GM23338 (cell line): ENCODE data around the gene PLCL1. TPM values are rescaled to one million over a fixed set of nuclear protein-coding genes. Genes with fewer than 3 reads are reported as not detected.

Source experiments
- ATAC-seq: fragments of 200-7000 bp; cut with Tn5 transposase; 3 replicates; pipeline ENCODE4 v1.9.1; 2020
- DNase-seq: peaks from one replicate; pipeline ENCODE4 v3.0.0-alpha.2; 2015; ENCODE audit warnings: low spot score
- H2AFZ ChIP-seq: fragments of 200-600 bp; sonication (generic); 2 replicates; pipeline ENCODE4 v1.8.0; 2016; ENCODE audit warnings: antibody characterized with exemption, mild to moderate bottlenecking, moderate library complexity
- H3F3A ChIP-seq: fragments of 200-600 bp; sonication (generic); replicated peaks from 2 replicates; pipeline ENCODE4 v1.8.0; 2017; ENCODE audit warnings: antibody characterized with exemption, mixed run types, low read depth
- H3K27ac ChIP-seq: fragments of 200-600 bp; sonication (generic); 2 replicates; pipeline ENCODE4 v1.6.1; 2016; ENCODE audit warnings: low read depth
- H3K27me3 ChIP-seq: fragments of 200-600 bp; sonication (generic); 2 replicates; pipeline ENCODE4 v1.8.0; 2016; ENCODE audit warnings: mild to moderate bottlenecking, mixed run types, moderate library complexity; ENCODE audit not compliant: insufficient read depth
- H3K36me3 ChIP-seq: fragments of 200-600 bp; sonication (generic); 2 replicates; pipeline ENCODE4 v1.8.0; 2016; ENCODE audit warnings: mild to moderate bottlenecking; ENCODE audit not compliant: insufficient read depth
- H3K4me1 ChIP-seq: fragments of 200-600 bp; sonication (generic); 2 replicates; pipeline ENCODE4 v1.8.0; 2016; ENCODE audit warnings: mild to moderate bottlenecking, moderate library complexity; ENCODE audit not compliant: insufficient read depth
- H3K4me2 ChIP-seq: fragments of 200-600 bp; sonication (generic); 2 replicates; pipeline ENCODE4 v1.7.1; 2017; ENCODE audit warnings: mixed run types
- H3K4me3 ChIP-seq: fragments of 200-600 bp; sonication (generic); 2 replicates; pipeline ENCODE4 v1.6.1; 2016; ENCODE audit warnings: mixed run types
- H3K79me2 ChIP-seq: fragments of 200-600 bp; sonication (generic); replicated peaks from 2 replicates; pipeline ENCODE4 v1.8.0; 2017; ENCODE audit warnings: mild to moderate bottlenecking; ENCODE audit not compliant: insufficient read depth
- H3K9me2 ChIP-seq: fragments of 200-600 bp; sonication (generic); 2 replicates; pipeline ENCODE4 v1.8.0; 2017; ENCODE audit not compliant: insufficient read depth
- H4K20me1 ChIP-seq: fragments of 200-600 bp; sonication (generic); replicated peaks from 2 replicates; pipeline ENCODE4 v1.8.0; 2017; ENCODE audit warnings: mild to moderate bottlenecking; ENCODE audit not compliant: insufficient read depth
- H3K27ac Mint-ChIP-seq: 2 replicates; pipeline ENCODE4 v1.8.0; 2020; ENCODE audit warnings: inconsistent platforms, mild to moderate bottlenecking, moderate library complexity, mixed read lengths
- H3K27me3 Mint-ChIP-seq: 3 replicates; pipeline ENCODE4 v1.8.0; 2022; ENCODE audit warnings: low read depth, mild to moderate bottlenecking, moderate library complexity, mixed read lengths, inconsistent platforms; ENCODE audit not compliant: insufficient read depth, poor library complexity
- H3K36me3 Mint-ChIP-seq: 3 replicates; pipeline ENCODE4 v1.8.0; 2021; ENCODE audit warnings: low read depth, mild to moderate bottlenecking, inconsistent platforms, moderate library complexity, mixed read lengths
- H3K4me1 Mint-ChIP-seq: 3 replicates; pipeline ENCODE4 v1.8.0; 2020; ENCODE audit warnings: mild to moderate bottlenecking, inconsistent platforms, mixed read lengths
- H3K4me3 Mint-ChIP-seq: 3 replicates; pipeline ENCODE4 v1.8.0; 2021; ENCODE audit warnings: moderate library complexity, mild to moderate bottlenecking, inconsistent platforms, mixed read lengths
- H3K9me3 Mint-ChIP-seq: 3 replicates; pipeline ENCODE4 v1.8.0; 2020; ENCODE audit warnings: moderate library complexity, mild to moderate bottlenecking, inconsistent platforms, mixed read lengths
- ETS1 ChIP-seq: IDR thresholded peaks from 2 replicates; pipeline ENCODE4 v1.6.1; 2016; ENCODE audit warnings: antibody characterized with exemption
- EZH2 ChIP-seq: fragments of 200-600 bp; sonication (generic); IDR thresholded peaks from one replicate; pipeline ENCODE4 v1.8.0; 2017; ENCODE audit warnings: antibody characterized with exemption, mild to moderate bottlenecking, low read depth; ENCODE audit not compliant: unreplicated experiment
- STAT1 ChIP-seq: IDR thresholded peaks from one replicate; pipeline ENCODE4 v1.6.1; 2016; ENCODE audit warnings: antibody characterized with exemption; ENCODE audit not compliant: unreplicated experiment
- ZNF114 ChIP-seq: fragments of 250-450 bp; sonication (Bioruptor Pico); IDR thresholded peaks from 2 replicates; pipeline ENCODE4 v1.5.0; 2020; ENCODE audit warnings: mild to moderate bottlenecking, moderate library complexity
- polyA plus RNA-seq: library from polyadenylated mRNA; unstranded; fragments of >200 nt; fragmentation: Nextera tagmentation; extraction: Ambion mirVana; gene quantifications from 2 replicates; pipeline ENCODE4 v1.2.1, GENCODE V29; 2016
- total RNA-seq: library from RNA; depleted of rRNA; stranded (reverse); fragments of >200 nt; shearing (Covaris generic); gene quantifications from 2 replicates; pipeline ENCODE4 v1.2.3, GENCODE V29; 2014
- TF ChIP-seq, protein P1 (sequence below), 2 experiments: fragments of 200-600 bp in 1 of 2; sonication (generic) in 1 of 2; conservative IDR thresholded peaks; 2 replicates each; pipeline versions ENCODE4 v1.5.1 to v1.6.1; 2016 to 2017; ENCODE audit warnings: antibody characterized with exemption in 2 of 2, low read depth in 2 of 2, mild to moderate bottlenecking in 2 of 2, moderate library complexity in 1 of 2

Gene PLCL1
- total and polyA plus RNA-seq, 2 experiments from 2014 or later, result not detected

DNA sequence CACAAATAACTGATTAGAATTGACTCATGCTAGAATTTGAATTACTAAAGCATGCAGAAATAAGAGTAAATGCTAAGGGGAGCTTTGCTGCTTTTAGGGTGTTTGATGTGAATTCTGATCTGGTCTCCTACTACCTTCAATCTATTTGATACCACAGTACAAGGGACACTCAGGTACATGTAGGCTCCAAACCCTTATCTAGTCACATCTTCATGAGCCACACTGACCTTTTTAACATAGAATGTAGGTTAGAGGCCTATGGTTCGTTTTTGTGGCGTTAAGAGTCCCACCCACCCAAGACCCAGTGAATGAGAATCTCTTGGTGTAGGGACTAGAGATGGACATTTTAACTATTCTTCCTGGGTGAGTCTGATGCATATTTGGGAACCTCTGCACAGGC is 65.7 kb downstream of the PLCL1 start:
- no peaks in the 10 kb centered on the region for H3K9me3 Mint-ChIP-seq
- Histone ChIP-seq H4K20me1 (no peaks in the 10 kb centered on the region), H3K4me1 (peaks cover 11% of the 10 kb centered on the region; the same call in 1 of the 2 replicates), H3K4me2 (no peak overlapping the region), H2AFZ (no peak overlapping the region), H3K27me3 (no peaks in the 10 kb centered on the region), H3F3A (no peaks in the 10 kb centered on the region), H3K79me2 (no peaks in the 10 kb centered on the region), H3K27ac (no peak overlapping the region), H3K4me3 (no peak overlapping the region), H3K36me3 (no peaks in the 10 kb centered on the region), H3K9me2 (no peaks in the 10 kb centered on the region)
- TF ChIP-seq ETS1 (no peak), EZH2 (no peak), ZNF114 (CRISPR knock-in tag) (no peak)
- TF ChIP-seq, protein P1, sequence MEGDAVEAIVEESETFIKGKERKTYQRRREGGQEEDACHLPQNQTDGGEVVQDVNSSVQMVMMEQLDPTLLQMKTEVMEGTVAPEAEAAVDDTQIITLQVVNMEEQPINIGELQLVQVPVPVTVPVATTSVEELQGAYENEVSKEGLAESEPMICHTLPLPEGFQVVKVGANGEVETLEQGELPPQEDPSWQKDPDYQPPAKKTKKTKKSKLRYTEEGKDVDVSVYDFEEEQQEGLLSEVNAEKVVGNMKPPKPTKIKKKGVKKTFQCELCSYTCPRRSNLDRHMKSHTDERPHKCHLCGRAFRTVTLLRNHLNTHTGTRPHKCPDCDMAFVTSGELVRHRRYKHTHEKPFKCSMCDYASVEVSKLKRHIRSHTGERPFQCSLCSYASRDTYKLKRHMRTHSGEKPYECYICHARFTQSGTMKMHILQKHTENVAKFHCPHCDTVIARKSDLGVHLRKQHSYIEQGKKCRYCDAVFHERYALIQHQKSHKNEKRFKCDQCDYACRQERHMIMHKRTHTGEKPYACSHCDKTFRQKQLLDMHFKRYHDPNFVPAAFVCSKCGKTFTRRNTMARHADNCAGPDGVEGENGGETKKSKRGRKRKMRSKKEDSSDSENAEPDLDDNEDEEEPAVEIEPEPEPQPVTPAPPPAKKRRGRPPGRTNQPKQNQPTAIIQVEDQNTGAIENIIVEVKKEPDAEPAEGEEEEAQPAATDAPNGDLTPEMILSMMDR (conservative IDR thresholded peaks at IDR 0.05; ENCODE audit: low read depth in 2 of 2), result no peak
- H3K4me3 Mint-ChIP-seq, result no peak overlapping the region
- no peak overlapping the region for H3K27ac Mint-ChIP-seq
- ATAC-seq (no peak), DNase-seq (no peak)
- H3K36me3 Mint-ChIP-seq, result no peaks in the 10 kb centered on the region
- H3K27me3 Mint-ChIP-seq, result no peaks in the 10 kb centered on the region
- peaks cover 15% of the 10 kb centered on the region for H3K4me1 Mint-ChIP-seq

DNA sequence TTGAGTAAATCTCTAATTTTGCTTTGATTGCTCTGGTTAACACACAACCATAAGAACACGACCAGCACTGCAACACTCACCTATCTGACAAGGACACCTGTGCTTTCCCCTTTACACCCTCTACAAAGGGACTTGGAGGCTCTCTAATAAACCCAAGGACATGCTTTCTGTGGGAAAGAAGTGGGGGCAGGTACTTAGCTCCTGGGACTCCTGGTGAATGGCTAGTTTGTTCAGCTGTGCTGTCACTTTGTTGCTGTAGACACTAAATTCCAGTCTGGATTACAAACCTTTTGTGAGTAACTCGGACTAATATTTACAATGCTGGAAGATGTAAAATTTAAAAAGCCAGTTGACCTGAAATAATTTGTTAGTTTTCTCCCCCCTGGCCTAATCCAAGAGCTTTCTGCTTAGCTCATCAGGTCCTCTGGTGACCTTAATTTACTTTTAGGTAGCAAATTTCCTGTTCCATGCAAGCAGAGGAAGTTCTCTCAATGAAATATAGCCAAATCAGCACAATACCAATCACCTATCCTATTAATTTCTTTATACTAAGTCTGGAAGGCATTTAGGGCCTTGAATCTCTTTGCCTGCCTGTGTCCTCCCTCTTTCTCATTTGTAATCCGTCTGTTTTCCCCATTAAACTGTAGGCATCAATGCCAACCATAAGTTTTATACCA is 67.5 kb downstream of the PLCL1 start:
- Histone ChIP-seq H3F3A (no peaks in the 10 kb centered on the region), H3K36me3 (no peaks in the 10 kb centered on the region), H3K79me2 (no peaks in the 10 kb centered on the region), H3K4me3 (no peak overlapping the region), H3K4me2 (no peak overlapping the region), H3K9me2 (no peaks in the 10 kb centered on the region), H3K27ac (no peak overlapping the region), H3K27me3 (no peaks in the 10 kb centered on the region), H2AFZ (no peak overlapping the region; the same call in 1 of the 2 replicates), H3K4me1 (peaks cover 18% of the 10 kb centered on the region; the same call in 1 of the 2 replicates), H4K20me1 (no peaks in the 10 kb centered on the region)
- DNase-seq, result no peak
- TF ChIP-seq STAT1 (no peak), ZNF114 (CRISPR knock-in tag) (no peak)
- TF ChIP-seq, protein P1 (conservative IDR thresholded peaks at IDR 0.05; ENCODE audit: low read depth in 2 of 2), result no peak
- Mint-ChIP-seq H3K36me3 (no peaks in the 10 kb centered on the region), H3K27me3 (no peaks in the 10 kb centered on the region), H3K4me1 (peaks cover 21% of the 10 kb centered on the region), H3K4me3 (no peak overlapping the region), H3K27ac (no peak overlapping the region), H3K9me3 (no peaks in the 10 kb centered on the region)
- ATAC-seq, result no peak
